NB4 (cell line): Measurements from ENCODE around the gene ST8SIA6.

Experiments
- DNase-seq: peaks from one replicate; pipeline ENCODE4 v3.0.0; 2010; ENCODE audit warnings: low read depth
- H3K4me3 ChIP-seq: one replicate; pipeline ENCODE4 v1.5.1; 2011; ENCODE audit warnings: mild to moderate bottlenecking, low read depth, low read length, moderate library complexity
- MAX ChIP-seq: IDR thresholded peaks from 2 replicates; pipeline ENCODE4 v1.6.1; 2011; ENCODE audit warnings: low read depth, low read length
- MYC ChIP-seq: IDR thresholded peaks from 2 replicates; pipeline ENCODE4 v1.6.1; 2011; ENCODE audit warnings: low read depth, low read length
- POLR2A ChIP-seq: IDR thresholded peaks from 2 replicates; pipeline ENCODE4 v1.6.1; 2011; ENCODE audit warnings: mild to moderate bottlenecking; ENCODE audit not compliant: insufficient read length; ENCODE audit errors: extremely low read depth
- TF ChIP-seq, protein P1 (sequence below): IDR thresholded peaks from one replicate; pipeline ENCODE4 v1.5.1; 2012; ENCODE audit warnings: low read depth, low read length

ST8SIA6 gene

DNA sequence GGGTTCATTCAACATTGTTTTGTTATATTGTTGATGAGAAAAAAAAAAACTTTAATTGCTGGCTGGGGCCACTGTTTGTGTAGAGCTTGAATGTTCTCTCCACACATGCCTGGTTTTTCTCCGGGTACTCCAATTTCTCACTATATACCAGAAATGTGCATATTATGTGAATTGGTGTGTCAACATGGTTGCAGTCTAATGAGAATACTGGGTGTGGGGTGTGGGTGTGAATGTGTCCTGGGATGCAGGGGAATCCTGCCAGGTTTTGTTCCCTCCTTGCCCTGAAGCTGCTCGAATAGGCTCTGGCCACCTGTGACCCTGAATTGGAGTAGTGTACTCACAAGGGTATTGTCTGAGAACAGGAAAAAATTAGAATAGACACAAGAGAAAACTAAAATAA, 145.0 kb downstream of the ST8SIA6 start:
- no peak overlapping the region for H3K4me3 ChIP-seq
- no peak for DNase-seq
- TF ChIP-seq POLR2A (no peak), MAX (no peak), MYC (no peak)
- TF ChIP-seq, protein P1, sequence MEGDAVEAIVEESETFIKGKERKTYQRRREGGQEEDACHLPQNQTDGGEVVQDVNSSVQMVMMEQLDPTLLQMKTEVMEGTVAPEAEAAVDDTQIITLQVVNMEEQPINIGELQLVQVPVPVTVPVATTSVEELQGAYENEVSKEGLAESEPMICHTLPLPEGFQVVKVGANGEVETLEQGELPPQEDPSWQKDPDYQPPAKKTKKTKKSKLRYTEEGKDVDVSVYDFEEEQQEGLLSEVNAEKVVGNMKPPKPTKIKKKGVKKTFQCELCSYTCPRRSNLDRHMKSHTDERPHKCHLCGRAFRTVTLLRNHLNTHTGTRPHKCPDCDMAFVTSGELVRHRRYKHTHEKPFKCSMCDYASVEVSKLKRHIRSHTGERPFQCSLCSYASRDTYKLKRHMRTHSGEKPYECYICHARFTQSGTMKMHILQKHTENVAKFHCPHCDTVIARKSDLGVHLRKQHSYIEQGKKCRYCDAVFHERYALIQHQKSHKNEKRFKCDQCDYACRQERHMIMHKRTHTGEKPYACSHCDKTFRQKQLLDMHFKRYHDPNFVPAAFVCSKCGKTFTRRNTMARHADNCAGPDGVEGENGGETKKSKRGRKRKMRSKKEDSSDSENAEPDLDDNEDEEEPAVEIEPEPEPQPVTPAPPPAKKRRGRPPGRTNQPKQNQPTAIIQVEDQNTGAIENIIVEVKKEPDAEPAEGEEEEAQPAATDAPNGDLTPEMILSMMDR: no peak

DNA sequence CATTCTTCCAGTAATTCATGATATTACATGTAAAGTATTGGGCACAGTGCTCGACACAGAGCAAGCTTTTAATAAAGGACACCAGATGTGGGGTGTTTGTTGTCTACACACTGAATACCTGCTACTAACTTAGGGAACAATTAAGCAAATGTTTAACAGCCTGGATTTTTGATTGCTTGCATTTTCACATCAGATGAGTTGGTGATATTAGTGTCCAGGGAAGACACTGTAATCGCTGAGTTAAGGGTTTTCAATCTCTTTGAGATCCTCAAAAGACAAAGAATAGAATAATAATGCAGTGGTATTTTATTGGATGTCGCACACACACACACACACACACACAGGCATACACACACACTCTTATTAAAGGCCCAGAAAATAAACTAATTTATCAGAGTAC, 147.3 kb downstream of the ST8SIA6 start:
- TF ChIP-seq, protein P1: no peak
- no peak for TF ChIP-seq MAX
- TF ChIP-seq MYC: no peak
- TF ChIP-seq POLR2A: no peak
- no peak overlapping the region for H3K4me3 ChIP-seq
- no peak for DNase-seq

DNA sequence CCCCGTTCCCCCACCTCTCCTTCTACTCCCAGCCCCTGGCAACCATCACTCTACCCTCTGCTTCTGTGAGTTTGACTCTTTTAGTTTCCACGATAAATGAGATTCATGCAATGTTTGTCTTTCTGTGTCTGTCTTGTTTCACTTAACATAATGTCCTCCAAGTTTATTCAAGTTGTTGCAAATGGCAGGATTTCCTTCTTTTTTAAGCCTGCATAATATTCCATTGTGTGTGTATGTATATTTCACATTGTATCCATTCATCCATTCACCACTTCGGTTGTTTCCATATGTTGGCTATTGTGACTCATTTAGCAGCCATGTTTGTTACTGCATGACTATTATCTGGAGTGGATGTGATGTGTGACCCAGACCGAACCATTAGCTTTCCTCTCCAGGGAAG, 162.0 kb downstream of the ST8SIA6 start:
- H3K4me3 ChIP-seq: no peak overlapping the region
- no peak for DNase-seq
- no peak for TF ChIP-seq MAX
- no peak for TF ChIP-seq MYC
- no peak for TF ChIP-seq POLR2A
- TF ChIP-seq, protein P1: no peak

- TF ChIP-seq, protein P1: no peak
- no peak for TF ChIP-seq MAX
- TF ChIP-seq POLR2A: no peak
- no peak for TF ChIP-seq MYC
- H3K4me3 ChIP-seq: no peak overlapping the region
- DNase-seq: peak; percentile 6
Measured at GRCh38 chr10:17290226-17290625, 164.2 kb downstream of the ST8SIA6 start.

- DNase-seq: no peak
- TF ChIP-seq POLR2A (no peak), MAX (no peak), MYC (no peak)
- TF ChIP-seq, protein P1: no peak
- no peak overlapping the region for H3K4me3 ChIP-seq
Measured at GRCh38 chr10:17289763-17290162, 164.6 kb downstream of the ST8SIA6 start.
